OCI-LY7 (cell line): Measurements from ENCODE around the gene LRRC1.

Source experiments
- CTCF ChIP-seq: fragments of 200-600 bp; sonication (generic); conservative IDR thresholded peaks from 2 replicates; pipeline ENCODE4 v1.5.1; 2014; ENCODE audit warnings: mild to moderate bottlenecking, antibody characterized with exemption, low read length, moderate library complexity, mixed read lengths
- EZH2phosphoT487 ChIP-seq: fragments of 200-600 bp; sonication (generic); IDR thresholded peaks from 2 replicates; pipeline ENCODE4 v1.6.1; 2018; ENCODE audit warnings: low read depth, borderline replicate concordance, mild to moderate bottlenecking, mixed run types, antibody characterized with exemption, low read length, moderate library complexity, mixed read lengths

GRCh38 chr6:53814353-53814752 lies 19.5 kb downstream of the LRRC1 start:
- TF ChIP-seq CTCF (no peak), EZH2phosphoT487 (no peak)
